Stomach smooth muscle (tissue), 2 donors: Measurements from ENCODE around the gene ASIC4.

Experiments
- H3K27ac ChIP-seq: one replicate; pipeline ENCODE4 v1.7.0; 2013; ENCODE audit warnings: mild to moderate bottlenecking, low read length, inconsistent platforms
- H3K27me3 ChIP-seq, 2 donors: one replicate each; pipeline ENCODE4 v1.7.0; 2013; ENCODE audit warnings: low read length in 2 of 2; ENCODE audit not compliant: insufficient read depth in 2 of 2, control insufficient read depth in 1 of 2
- H3K36me3 ChIP-seq, 2 donors: one replicate each; pipeline ENCODE4 v1.7.0; 2013; ENCODE audit warnings: low read length in 2 of 2; ENCODE audit not compliant: control insufficient read depth in 2 of 2, insufficient read depth in 2 of 2
- H3K4me1 ChIP-seq: one replicate; pipeline ENCODE4 v1.7.0; 2013; ENCODE audit warnings: low read length; ENCODE audit not compliant: control insufficient read depth, insufficient read depth
- H3K4me3 ChIP-seq, 2 donors: one replicate each; pipeline ENCODE4 v1.7.0; 2013; ENCODE audit warnings: low read length in 2 of 2
- H3K9ac ChIP-seq, 2 donors: one replicate each; pipeline ENCODE4 v1.7.0; 2013; ENCODE audit warnings: low read length in 2 of 2, mild to moderate bottlenecking in 1 of 2
- H3K9me3 ChIP-seq, 2 donors: one replicate each; pipeline ENCODE4 v1.7.0; 2013; ENCODE audit warnings: low read length in 2 of 2; ENCODE audit not compliant: control insufficient read depth in 2 of 2
- donor health status: healthy.
- donor health status: Pancreatic carcinoma.

Gene ASIC4

DNA sequence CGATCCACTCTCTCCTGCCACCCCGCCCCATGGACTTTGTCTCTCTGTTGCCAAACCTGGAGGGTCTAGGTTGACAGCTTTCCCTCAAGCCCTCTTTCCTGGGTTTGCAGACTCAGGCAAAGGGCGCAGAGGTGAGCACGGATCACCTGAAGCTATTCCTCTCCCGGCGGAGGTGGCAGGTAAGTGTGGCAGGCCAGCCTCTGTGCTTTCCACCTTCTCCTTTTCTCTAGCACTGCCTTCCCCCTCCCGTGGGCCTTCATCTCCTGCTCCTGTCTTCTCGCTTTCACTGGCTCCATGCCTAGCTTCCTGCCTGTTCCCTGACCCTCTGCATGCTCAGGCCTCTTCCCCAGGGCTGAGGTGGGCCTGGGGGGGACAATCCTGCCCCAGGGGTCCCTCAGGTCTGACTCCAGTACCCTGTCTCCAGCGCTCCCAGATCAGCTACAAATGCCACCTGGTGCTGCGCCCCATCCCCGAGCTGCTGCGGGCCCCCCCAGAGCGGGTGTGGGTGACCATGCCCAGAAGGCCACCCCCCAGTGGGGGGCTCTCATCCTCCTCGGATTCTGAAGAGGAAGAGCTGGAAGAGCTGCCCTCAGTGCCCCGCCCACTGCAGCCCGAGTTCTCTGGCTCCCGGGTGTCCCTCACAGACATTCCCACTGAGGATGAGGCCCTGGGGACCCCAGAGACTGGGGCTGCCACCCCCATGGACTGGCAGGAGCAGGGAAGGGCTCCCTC lies 31.4 kb upstream of the ASIC4 start:
- H3K9me3 ChIP-seq, result no peaks in the 10 kb centered on the region
- no peak overlapping the region for H3K9ac ChIP-seq
- peaks cover 52 to 54% of the 10 kb centered on the region in 2 donors for H3K36me3 ChIP-seq
- peaks cover 4 to 8% of the 10 kb centered on the region in 2 donors for H3K27me3 ChIP-seq
- H3K4me3 ChIP-seq, result no peak overlapping the region
- H3K4me1 ChIP-seq, result peaks cover 31% of the 10 kb centered on the region
- H3K27ac ChIP-seq, result peak overlapping the region; percentile 70

DNA sequence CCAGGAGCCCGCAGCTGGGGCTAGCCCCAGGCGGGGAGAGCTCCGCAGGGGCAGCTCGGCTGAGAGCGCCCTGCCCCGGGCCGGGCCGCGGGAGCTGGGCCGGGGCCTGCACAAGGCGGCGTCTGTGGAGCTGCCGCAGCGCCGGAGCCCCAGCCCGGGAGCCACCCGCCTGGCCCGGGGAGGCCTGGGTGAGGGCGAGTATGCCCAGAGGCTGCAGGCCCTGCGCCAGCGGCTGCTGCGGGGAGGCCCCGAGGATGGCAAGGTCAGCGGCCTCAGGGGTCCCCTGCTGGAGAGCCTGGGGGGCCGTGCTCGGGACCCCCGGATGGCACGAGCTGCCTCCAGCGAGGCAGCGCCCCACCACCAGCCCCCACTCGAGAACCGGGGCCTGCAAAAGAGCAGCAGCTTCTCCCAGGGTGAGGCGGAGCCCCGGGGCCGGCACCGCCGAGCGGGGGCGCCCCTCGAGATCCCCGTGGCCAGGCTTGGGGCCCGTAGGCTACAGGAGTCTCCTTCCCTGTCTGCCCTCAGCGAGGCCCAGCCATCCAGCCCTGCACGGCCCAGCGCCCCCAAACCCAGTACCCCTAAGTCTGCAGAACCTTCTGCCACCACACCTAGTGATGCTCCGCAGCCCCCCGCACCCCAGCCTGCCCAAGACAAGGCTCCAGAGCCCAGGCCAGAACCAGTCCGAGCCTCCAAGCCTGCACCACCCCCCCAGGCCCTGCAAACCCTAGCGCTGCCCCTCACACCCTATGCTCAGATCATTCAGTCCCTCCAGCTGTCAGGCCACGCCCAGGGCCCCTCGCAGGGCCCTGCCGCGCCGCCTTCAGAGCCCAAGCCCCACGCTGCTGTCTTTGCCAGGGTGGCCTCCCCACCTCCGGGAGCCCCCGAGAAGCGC lies 30.6 kb upstream of the ASIC4 start:
- peak overlapping the region; percentile 70 for H3K27ac ChIP-seq
- H3K9me3 ChIP-seq, result no peaks in the 10 kb centered on the region
- H3K27me3 ChIP-seq, result peaks cover 4 to 8% of the 10 kb centered on the region in 2 donors
- peaks cover 30% of the 10 kb centered on the region for H3K4me1 ChIP-seq
- H3K9ac ChIP-seq, result no peak overlapping the region
- H3K36me3 ChIP-seq, result peaks cover 55 to 56% of the 10 kb centered on the region in 2 donors
- no peak overlapping the region for H3K4me3 ChIP-seq

DNA sequence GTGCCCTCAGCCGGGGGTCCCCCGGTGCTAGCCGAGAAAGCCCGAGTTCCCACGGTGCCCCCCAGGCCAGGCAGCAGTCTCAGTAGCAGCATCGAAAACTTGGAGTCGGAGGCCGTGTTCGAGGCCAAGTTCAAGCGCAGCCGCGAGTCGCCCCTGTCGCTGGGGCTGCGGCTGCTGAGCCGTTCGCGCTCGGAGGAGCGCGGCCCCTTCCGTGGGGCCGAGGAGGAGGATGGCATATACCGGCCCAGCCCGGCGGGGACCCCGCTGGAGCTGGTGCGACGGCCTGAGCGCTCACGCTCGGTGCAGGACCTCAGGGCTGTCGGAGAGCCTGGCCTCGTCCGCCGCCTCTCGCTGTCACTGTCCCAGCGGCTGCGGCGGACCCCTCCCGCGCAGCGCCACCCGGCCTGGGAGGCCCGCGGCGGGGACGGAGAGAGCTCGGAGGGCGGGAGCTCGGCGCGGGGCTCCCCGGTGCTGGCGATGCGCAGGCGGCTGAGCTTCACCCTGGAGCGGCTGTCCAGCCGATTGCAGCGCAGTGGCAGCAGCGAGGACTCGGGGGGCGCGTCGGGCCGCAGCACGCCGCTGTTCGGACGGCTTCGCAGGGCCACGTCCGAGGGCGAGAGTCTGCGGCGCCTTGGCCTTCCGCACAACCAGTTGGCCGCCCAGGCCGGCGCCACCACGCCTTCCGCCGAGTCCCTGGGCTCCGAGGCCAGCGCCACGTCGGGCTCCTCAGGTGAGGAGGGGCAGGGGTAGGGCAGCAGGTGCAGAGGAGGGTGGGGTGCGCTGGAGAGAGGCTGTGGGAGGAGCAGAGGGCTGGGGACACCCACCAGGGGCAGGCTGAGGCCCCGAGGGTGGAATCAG lies 29.7 kb upstream of the ASIC4 start:
- peak overlapping the region in 1 of 2 donors; percentile 44 for H3K4me3 ChIP-seq
- H3K27ac ChIP-seq, result peak overlapping the region; percentile 70
- H3K27me3 ChIP-seq, result peaks cover 4 to 8% of the 10 kb centered on the region in 2 donors

DNA sequence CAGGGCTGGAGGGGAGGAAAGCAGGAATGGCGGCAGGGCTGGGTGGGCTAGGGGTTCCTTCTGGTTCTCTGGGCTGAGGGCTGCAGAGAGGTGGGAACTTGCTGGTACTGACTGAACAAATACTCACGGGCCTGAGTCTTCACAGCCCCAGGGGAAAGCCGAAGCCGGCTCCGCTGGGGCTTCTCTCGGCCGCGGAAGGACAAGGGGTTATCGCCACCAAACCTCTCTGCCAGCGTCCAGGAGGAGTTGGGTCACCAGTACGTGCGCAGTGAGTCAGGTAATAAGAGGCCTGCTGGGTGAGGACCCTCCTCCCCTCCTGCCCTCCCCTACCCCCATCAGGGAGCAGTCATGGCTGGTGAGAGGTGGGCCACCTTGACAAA lies 29.1 kb upstream of the ASIC4 start:
- H3K27ac ChIP-seq, result peak overlapping the region; percentile 66
- peaks cover 47 to 49% of the 10 kb centered on the region in 2 donors for H3K36me3 ChIP-seq
- no peak overlapping the region for H3K9ac ChIP-seq
- H3K27me3 ChIP-seq, result peaks cover 4 to 8% of the 10 kb centered on the region in 2 donors
- H3K4me1 ChIP-seq, result peaks cover 30% of the 10 kb centered on the region
- no peaks in the 10 kb centered on the region for H3K9me3 ChIP-seq
- no peak overlapping the region for H3K4me3 ChIP-seq

More for the DNA sequence above, 29.7 kb upstream of the ASIC4 start:
- Histone ChIP-seq H3K36me3 (peaks cover 50 to 51% of the 10 kb centered on the region in 2 donors), H3K9me3 (no peaks in the 10 kb centered on the region), H3K4me1 (peaks cover 30% of the 10 kb centered on the region), H3K9ac (no peak overlapping the region)

DNA sequence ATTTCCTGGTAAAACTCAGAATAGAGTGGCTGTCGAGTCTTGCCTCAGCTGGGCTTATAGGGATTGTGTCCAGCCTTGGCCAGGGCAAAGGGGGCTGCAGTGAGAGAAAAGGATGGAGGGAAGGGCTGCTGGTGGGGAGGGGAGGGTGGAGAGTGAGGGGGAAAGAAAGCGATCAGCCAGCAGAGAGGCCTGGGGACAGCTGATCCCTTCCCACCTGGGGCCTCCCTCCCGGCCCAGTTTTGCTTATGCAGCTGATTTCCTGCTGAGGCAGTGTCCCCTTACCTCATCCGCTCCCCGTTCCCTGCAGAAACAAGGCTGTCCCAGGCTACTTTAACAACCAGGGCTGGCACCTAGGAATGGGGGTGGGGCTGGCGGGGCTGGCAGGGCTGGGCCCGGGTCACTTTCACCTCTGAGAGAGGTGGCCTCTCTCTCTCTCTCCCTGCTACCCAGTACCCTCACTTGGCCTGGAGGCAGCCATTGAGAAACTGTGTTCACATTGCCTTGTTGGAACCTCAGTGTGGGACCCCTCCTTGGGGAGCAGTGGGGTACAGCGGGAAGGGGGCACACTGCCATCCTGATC lies 27.8 kb upstream of the ASIC4 start:
- peaks cover 4 to 8% of the 10 kb centered on the region in 2 donors for H3K27me3 ChIP-seq
- no peak overlapping the region for H3K4me3 ChIP-seq
- H3K9me3 ChIP-seq, result no peaks in the 10 kb centered on the region
- H3K36me3 ChIP-seq, result peaks cover 41% of the 10 kb centered on the region in 2 donors
- H3K27ac ChIP-seq, result peak overlapping the region; percentile 66
- H3K9ac ChIP-seq, result no peak overlapping the region
- H3K4me1 ChIP-seq, result peaks cover 25% of the 10 kb centered on the region

DNA sequence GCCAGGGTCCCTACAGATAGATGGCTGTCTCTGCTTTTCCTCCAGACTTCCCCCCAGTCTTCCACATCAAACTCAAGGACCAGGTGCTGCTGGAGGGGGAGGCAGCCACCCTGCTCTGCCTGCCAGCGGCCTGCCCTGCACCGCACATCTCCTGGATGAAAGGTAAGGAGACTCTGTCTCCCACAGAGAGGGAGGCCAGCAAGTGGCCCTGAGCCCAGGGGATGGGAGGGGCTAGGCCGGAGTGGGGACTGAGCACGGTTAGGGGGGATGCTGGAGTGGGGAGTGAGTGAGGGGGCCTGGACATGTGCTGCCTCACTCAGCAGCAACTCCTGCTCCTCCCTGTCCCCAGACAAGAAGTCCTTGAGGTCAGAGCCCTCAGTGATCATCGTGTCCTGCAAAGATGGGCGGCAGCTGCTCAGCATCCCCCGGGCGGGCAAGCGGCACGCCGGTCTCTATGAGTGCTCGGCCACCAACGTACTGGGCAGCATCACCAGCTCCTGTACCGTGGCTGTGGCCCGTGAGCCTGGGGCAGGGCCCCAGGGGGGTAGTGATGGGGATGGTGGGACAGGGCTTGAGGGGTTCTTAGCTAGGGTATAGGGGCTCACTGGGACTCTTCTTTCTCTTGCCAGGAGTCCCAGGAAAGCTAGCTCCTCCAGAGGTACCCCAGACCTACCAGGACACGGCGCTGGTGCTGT lies 26.0 kb upstream of the ASIC4 start:
- peaks cover 4 to 8% of the 10 kb centered on the region in 2 donors for H3K27me3 ChIP-seq
- no peak overlapping the region for H3K9ac ChIP-seq
- H3K4me3 ChIP-seq, result no peak overlapping the region
- peaks cover 31 to 39% of the 10 kb centered on the region in 2 donors for H3K36me3 ChIP-seq
- peaks cover 18% of the 10 kb centered on the region for H3K4me1 ChIP-seq
- H3K9me3 ChIP-seq, result no peaks in the 10 kb centered on the region
- peak overlapping the region; percentile 66 for H3K27ac ChIP-seq

DNA sequence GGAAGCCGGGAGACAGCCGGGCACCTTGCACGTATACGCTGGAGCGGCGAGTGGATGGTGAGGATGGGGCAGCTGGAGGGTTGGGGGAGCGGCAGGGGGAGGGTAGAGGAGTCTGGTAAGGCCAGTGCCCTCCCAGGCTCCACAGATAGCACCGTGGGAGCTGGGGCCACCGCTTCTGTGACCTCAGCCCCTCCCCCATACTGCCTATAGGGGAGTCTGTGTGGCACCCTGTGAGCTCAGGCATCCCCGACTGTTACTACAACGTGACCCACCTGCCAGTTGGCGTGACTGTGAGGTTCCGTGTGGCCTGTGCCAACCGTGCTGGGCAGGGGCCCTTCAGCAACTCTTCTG lies 25.5 kb upstream of the ASIC4 start:
- H3K27me3 ChIP-seq, result peaks cover 4 to 7% of the 10 kb centered on the region in 2 donors
- H3K27ac ChIP-seq, result peak overlapping the region; percentile 66
- H3K36me3 ChIP-seq, result peaks cover 31 to 39% of the 10 kb centered on the region in 2 donors
- no peak overlapping the region for H3K9ac ChIP-seq
- no peaks in the 10 kb centered on the region for H3K9me3 ChIP-seq
- H3K4me3 ChIP-seq, result no peak overlapping the region
- H3K4me1 ChIP-seq, result peaks cover 13% of the 10 kb centered on the region

DNA sequence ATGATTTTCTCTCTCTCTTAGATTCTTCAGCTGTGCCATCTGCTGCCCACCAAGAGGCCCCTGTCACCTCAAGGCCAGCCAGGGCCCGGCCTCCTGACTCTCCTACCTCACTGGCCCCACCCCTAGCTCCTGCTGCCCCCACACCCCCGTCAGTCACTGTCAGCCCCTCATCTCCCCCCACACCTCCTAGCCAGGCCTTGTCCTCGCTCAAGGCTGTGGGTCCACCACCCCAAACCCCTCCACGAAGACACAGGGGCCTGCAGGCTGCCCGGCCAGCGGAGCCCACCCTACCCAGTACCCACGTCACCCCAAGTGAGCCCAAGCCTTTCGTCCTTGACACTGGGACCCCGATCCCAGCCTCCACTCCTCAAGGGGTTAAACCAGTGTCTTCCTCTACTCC lies 25.0 kb upstream of the ASIC4 start:
- Histone ChIP-seq H3K9ac (no peak overlapping the region), H3K9me3 (no peaks in the 10 kb centered on the region), H3K27me3 (peaks cover 2 to 4% of the 10 kb centered on the region in 2 donors), H3K27ac (peak overlapping the region; percentile 66), H3K4me3 (no peak overlapping the region), H3K4me1 (peaks cover 8% of the 10 kb centered on the region), H3K36me3 (peaks cover 31 to 39% of the 10 kb centered on the region in 2 donors)

DNA sequence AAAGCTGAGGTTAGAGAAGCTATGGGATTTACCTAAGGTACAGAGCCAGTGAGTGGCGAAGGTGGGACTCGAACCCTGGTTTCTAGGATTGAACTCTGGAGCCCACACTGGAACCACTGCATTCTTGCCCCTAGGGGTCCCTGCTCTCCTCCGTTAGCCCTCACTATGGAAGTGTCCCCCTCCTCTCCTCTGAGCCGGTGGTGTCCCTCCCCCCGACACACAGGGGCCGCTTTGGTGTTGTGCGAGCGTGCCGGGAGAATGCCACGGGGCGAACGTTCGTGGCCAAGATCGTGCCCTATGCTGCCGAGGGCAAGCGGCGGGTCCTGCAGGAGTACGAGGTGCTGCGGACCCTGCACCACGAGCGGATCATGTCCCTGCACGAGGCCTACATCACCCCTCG lies 24.1 kb upstream of the ASIC4 start:
- no peak overlapping the region for H3K4me3 ChIP-seq
- peaks cover 0 to 4% of the 10 kb centered on the region in 2 donors for H3K27me3 ChIP-seq
- peaks cover 6% of the 10 kb centered on the region for H3K4me1 ChIP-seq
- no peak overlapping the region for H3K27ac ChIP-seq
- H3K36me3 ChIP-seq, result peaks cover 30 to 39% of the 10 kb centered on the region in 2 donors
- H3K9ac ChIP-seq, result no peak overlapping the region
- no peaks in the 10 kb centered on the region for H3K9me3 ChIP-seq
